ENCODE data around the gene STK32C. TPM values are rescaled to one million over a fixed set of nuclear protein-coding genes. Genes with fewer than 3 reads are reported as not detected.

Gene STK32C
- total RNA-seq, 1 donor from 2014 or later, result 12.2 TPM

DNA sequence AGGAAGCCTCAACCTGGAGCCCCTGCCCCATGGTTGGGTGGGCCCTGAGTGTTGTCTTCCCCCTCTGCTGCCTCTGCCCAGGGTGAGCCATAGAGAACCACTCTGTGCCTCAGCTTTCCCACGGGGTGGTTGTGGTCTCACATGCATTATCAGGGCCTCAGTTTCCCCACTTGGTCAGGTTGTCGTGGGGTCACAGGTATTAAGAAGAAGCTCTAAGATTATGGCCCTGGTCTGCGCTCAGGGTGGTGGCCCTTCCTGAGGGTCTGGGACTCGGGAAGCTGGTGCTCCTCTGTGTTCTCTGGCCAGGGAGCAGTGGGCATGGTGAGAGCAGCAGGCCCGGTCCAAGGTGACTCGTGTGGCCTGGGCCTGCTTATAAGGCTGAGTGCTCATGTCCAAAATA is 42.0 kb upstream of the STK32C start:
- Histone ChIP-seq H3K36me3 (ENCODE audit: control insufficient read depth, insufficient read depth, low read length) (no peaks in the 10 kb centered on the region), H3K27me3 (ENCODE audit: control insufficient read depth, insufficient read depth, low read length) (no peaks in the 10 kb centered on the region), H3K4me3 (ENCODE audit: low read depth, low read length) (no peak overlapping the region)
- DNase-seq (ENCODE audit: low read depth), result no peak
- TF ChIP-seq, protein P1, sequence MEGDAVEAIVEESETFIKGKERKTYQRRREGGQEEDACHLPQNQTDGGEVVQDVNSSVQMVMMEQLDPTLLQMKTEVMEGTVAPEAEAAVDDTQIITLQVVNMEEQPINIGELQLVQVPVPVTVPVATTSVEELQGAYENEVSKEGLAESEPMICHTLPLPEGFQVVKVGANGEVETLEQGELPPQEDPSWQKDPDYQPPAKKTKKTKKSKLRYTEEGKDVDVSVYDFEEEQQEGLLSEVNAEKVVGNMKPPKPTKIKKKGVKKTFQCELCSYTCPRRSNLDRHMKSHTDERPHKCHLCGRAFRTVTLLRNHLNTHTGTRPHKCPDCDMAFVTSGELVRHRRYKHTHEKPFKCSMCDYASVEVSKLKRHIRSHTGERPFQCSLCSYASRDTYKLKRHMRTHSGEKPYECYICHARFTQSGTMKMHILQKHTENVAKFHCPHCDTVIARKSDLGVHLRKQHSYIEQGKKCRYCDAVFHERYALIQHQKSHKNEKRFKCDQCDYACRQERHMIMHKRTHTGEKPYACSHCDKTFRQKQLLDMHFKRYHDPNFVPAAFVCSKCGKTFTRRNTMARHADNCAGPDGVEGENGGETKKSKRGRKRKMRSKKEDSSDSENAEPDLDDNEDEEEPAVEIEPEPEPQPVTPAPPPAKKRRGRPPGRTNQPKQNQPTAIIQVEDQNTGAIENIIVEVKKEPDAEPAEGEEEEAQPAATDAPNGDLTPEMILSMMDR (IDR thresholded peaks at IDR 0.05; ENCODE audit: insufficient read depth, low read length, poor library complexity, severe bottlenecking), result no peak

DNA sequence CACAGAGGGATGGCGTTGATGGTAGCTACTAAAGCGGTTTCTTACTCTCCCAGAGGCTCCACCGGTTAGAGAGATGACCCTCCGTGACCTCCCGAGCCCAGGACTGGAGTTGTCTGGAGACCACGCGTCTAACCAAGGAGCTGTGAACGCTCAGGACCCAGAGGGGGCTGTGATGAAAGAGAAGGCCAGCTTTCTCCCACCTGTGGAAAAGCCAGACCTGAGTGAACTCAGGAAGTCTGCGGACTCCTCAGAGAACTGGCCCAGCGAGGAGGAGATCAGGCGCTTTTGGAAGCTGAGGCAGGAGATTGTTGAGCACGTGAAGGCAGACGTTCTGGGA is 40.1 kb upstream of the STK32C start:
- no peak for DNase-seq (ENCODE audit: low read depth)
- H3K36me3 ChIP-seq (ENCODE audit: control insufficient read depth, insufficient read depth, low read length), result no peaks in the 10 kb centered on the region
- H3K4me3 ChIP-seq (ENCODE audit: low read depth, low read length), result no peak overlapping the region
- no peaks in the 10 kb centered on the region for H3K27me3 ChIP-seq (ENCODE audit: control insufficient read depth, insufficient read depth, low read length)
- TF ChIP-seq, protein P1 (IDR thresholded peaks at IDR 0.05; ENCODE audit: insufficient read depth, low read length, poor library complexity, severe bottlenecking), result no peak

DNA sequence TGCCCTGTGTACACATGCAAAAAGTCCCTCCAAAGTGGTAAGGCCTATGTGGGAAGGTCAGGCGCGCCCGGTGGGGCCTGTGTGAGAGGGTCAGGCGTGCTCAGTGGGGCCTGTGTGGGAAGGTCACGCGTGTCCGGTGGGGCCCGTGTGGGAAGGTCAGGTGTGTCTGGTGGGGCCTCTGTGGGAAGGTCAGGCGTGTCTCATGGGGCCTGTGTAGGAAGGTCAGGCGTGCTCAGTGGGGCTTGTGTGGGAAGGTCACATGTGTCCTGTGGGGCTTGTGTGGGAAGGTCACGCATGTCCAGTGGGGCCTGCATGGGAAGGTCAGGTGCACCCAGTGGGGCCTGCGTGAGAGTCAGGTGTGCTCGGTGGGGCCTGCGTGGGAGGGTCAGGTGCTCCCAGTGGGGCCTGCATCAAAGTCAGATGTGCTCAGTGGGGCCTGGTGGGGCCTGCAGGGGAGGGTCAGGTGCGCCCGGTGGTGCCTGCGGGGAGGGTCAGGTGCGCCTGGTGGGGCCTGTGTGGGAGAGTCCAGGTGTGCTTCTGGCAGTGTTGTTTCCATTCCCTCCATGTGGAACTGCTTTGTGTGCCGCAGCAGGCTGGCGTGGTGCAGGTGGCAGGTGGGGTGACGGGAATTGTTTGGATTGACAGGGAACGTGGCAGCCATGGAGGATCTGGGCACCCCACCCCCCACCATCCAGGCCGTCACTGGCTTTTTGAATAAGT is 39.6 kb upstream of the STK32C start:
- no peaks in the 10 kb centered on the region for H3K27me3 ChIP-seq (ENCODE audit: control insufficient read depth, insufficient read depth, low read length)
- TF ChIP-seq, protein P1 (IDR thresholded peaks at IDR 0.05; ENCODE audit: insufficient read depth, low read length, poor library complexity, severe bottlenecking), result no peak
- H3K36me3 ChIP-seq (ENCODE audit: control insufficient read depth, insufficient read depth, low read length), result no peaks in the 10 kb centered on the region
- H3K4me3 ChIP-seq (ENCODE audit: low read depth, low read length), result no peak overlapping the region
- DNase-seq (ENCODE audit: low read depth), result no peak

DNA sequence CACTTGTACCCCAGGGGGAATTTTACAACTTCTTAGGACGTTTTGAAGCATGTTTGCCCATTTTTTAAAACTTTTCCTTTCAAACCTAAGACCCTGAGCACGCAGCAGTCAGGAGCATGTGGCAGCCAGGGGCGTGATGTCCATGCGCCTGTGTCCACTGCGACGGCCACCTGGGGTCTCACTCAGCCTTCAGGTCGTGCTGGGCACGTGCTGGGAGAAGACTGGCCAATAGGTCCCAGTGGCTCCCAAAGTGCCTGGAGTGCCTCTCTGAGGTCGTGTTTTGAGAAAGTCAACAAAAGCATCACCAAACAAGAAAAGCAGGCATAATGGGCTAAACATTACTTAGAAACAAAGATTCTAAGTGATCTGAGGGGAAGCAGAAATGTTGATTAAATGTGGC is 39.1 kb upstream of the STK32C start:
- TF ChIP-seq, protein P1 (IDR thresholded peaks at IDR 0.05; ENCODE audit: insufficient read depth, low read length, poor library complexity, severe bottlenecking), result no peak
- Histone ChIP-seq H3K27me3 (ENCODE audit: control insufficient read depth, insufficient read depth, low read length) (no peaks in the 10 kb centered on the region), H3K4me3 (ENCODE audit: low read depth, low read length) (no peak overlapping the region), H3K36me3 (ENCODE audit: control insufficient read depth, insufficient read depth, low read length) (no peaks in the 10 kb centered on the region)
- DNase-seq (ENCODE audit: low read depth), result no peak

DNA sequence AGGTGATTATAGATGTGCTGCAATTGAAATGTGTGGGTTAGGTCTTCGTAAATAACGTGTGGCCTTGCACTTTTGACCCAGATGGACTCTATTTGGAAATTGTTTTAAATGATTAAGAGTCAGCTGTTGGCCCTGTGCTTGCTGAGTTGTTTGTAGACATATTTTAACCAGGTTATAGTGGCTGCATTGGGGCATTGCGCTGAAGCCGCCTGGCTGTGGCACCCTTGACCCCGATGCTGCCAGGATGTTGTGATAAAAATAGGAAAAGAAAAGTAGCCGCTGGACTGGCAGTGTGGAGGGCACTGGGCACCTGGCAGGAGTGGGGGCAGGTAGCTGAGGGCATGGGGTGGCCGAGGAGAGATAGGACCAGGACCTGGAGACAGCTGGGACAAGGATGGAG is 37.6 kb upstream of the STK32C start:
- no peak for DNase-seq (ENCODE audit: low read depth)
- TF ChIP-seq, protein P1 (IDR thresholded peaks at IDR 0.05; ENCODE audit: insufficient read depth, low read length, poor library complexity, severe bottlenecking), result no peak
- Histone ChIP-seq H3K27me3 (ENCODE audit: control insufficient read depth, insufficient read depth, low read length) (no peaks in the 10 kb centered on the region), H3K36me3 (ENCODE audit: control insufficient read depth, insufficient read depth, low read length) (no peaks in the 10 kb centered on the region), H3K4me3 (ENCODE audit: low read depth, low read length) (no peak overlapping the region)

DNA sequence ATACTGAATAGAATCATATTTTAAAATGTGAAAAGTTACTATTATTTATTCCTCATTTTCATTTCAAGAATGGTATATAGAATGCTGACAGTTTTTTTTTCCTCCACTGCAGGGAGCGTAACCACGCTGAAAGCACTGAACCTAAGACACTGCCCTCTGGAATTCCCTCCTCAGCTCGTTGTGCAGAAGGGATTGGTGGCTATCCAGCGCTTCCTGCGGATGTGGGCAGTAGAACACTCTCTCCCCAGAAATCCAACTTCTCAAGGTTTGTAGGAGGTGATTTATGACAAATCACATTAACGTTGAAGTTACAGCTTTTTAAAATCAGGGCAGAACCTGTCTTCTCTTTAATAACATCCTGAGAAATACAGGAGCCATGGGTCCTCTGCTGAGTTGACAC is 36.6 kb upstream of the STK32C start:
- no peak for DNase-seq (ENCODE audit: low read depth)
- TF ChIP-seq, protein P1 (IDR thresholded peaks at IDR 0.05; ENCODE audit: insufficient read depth, low read length, poor library complexity, severe bottlenecking), result no peak
- no peaks in the 10 kb centered on the region for H3K36me3 ChIP-seq (ENCODE audit: control insufficient read depth, insufficient read depth, low read length)
- H3K27me3 ChIP-seq (ENCODE audit: control insufficient read depth, insufficient read depth, low read length), result no peaks in the 10 kb centered on the region
- H3K4me3 ChIP-seq (ENCODE audit: low read depth, low read length), result no peak overlapping the region

All from kidney epithelial cell (primary cell).